ENCODE measurements around the gene SSH3.

The SSH3 gene

DNA sequence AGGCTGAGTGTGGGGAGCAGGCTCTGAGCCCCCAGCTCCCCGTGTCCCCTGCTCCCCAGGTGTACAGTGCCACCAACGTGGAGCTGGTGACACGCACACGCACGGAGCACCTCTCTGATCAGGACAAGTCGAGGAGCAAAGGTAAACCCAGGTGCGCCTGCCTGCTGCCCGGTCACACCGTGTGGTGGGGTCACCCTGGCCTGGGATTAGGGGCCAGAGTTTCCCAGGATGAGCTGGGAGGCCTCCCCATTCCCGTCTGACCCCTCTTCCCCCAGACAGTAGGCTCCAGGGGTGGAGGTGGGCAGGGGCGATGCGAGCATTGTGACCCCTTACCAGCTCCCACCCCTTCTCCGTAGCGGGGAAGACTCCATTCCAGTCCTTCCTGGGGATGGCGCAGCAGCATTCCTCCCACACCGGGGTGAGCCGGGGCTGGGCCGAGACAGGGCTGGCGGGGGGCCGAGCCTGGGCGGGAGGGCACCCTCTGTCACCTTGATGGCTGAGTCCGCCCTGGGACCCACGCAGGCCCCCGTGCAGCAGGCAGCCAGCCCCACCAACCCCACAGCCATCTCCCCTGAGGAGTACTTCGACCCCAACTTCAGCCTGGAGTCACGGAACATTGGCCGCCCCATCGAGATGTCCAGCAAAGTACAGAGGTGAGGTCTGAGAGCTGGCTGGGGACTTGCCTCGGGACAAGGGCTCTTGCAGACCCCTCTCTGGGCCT, 3.7 kb upstream of the SSH3 start:
- DNase-seq, result no peak

DNA sequence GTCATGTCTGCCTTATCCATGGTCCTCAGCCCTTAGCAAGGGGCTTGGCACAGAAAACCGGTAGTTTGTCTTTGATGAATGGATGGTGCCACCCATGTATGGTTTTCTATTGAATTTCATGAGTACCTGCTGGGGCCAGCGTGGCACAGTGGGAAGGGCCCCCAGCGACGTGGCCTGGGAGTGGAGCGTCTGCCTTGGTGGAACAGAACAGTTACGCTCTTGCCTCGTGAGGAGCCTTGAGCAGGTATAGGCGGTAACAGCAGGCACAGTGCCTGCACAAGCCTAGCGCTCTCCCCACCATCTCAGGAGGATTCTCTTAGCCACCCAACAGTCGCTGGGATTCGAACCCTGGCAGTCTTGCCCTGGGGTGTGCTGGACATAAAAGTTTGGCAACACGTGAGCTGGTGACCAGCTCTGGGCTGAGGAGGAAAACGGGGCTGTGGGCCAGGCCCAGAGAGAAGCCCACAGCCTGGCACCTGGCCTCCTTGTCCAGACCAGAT, 3.0 kb upstream of the SSH3 start:
- no peak for DNase-seq

DNA sequence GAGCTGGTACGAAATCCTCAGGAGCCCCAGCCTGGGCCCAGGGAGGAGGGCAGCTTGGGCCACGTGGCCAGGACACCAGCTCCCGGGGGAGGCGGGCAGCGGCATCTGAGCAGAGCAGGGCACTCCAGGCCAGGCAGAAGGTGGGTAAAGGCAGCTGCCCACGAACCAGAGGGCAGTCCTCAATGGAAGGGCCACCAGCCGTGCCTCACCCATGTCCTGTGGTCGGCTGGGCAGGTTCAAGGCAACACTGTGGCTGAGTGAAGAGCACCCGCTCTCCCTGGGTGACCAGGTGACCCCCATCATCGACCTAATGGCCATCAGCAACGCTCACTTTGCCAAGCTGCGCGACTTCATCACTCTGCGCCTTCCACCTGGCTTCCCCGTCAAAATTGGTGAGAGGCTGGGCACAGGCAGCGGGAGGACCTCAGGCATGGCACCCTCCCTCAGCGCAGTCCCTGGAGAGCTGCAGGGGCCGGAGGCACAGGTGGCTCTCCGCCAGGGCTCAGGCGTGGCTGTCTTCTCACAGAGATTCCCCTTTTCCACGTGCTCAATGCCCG, 2.5 kb upstream of the SSH3 start:
- DNase-seq, result no peak

DNA sequence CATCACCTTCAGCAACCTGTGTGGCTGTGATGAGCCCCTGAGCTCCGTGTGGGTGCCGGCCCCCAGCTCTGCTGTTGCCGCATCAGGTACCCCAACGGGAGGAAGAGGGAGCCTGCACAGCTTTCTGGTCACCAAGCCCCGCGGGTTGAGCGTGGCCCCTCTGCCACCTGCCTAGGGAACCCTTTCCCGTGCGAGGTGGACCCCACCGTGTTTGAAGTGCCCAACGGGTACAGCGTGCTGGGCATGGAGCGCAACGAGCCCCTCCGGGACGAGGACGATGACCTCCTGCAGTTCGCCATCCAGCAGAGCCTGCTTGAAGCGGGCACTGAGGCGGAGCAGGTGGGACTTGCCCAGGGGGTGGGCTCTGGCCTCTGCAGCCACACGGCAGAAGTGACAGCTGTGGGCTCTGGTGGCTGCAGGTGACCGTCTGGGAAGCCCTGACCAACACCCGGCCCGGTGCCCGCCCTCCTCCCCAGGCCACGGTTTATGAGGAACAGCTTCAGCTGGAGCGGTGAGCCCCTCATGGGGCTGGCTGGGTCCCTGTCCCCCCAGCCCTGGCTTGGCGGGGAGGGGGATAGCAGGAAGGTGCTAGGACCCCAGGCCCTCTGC, 1.9 kb upstream of the SSH3 start:
- no peak for DNase-seq

DNA sequence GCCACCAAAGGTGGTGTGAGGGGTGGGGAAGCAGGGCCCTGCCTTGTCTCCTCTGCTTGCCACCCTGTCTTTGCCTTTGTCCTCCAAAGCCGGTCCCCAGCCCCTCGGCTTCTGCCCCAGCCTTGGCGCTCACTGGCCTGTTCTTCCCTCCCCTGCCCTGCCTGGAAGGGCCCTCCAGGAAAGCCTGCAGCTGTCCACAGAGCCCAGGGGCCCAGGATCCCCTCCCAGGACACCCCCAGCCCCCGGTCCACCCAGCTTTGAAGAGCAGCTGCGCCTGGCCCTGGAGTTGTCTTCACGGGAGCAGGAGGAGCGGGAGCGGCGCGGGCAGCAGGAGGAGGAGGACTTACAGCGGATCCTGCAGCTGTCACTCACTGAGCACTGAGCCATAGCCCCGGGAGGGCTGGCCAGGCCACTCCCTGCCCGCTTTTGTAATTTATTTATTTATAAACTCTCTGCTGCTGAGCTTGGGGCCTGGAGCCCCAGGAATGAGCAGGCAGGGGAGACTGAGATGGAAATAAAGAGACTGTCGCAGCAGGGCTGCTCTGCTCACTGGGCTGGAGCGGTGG, 1.3 kb upstream of the SSH3 start:
- DNase-seq, result no peak

DNA sequence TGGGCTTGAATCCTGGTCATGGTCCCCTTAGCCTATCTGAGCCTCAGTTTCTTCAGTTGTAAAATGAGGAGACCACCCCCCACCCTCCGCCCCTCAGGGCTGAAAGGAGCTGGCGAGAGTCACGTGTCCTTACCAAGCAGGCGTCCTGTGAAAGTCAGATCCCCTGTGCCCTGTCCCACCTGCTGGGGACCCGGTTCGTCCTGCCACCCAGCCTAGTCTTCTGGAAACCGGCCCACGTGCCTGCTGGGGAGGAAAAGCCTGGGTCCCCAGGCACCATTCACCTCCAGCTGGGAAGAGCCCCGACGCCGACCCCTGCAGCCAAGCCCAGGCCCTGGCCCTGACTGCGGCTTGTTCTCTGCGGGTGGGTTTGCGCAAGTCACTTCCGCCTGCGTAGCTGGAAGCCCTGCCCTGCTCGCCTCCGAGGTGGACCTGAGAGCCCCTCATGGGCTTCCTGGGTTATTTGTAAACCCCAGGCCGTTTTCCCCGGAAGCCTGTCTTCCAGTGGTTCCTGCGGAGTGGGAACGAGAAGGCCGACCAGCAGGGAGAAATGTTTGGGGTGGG, 679 bp upstream of the SSH3 start:
- DNase-seq, result no peak

DNA sequence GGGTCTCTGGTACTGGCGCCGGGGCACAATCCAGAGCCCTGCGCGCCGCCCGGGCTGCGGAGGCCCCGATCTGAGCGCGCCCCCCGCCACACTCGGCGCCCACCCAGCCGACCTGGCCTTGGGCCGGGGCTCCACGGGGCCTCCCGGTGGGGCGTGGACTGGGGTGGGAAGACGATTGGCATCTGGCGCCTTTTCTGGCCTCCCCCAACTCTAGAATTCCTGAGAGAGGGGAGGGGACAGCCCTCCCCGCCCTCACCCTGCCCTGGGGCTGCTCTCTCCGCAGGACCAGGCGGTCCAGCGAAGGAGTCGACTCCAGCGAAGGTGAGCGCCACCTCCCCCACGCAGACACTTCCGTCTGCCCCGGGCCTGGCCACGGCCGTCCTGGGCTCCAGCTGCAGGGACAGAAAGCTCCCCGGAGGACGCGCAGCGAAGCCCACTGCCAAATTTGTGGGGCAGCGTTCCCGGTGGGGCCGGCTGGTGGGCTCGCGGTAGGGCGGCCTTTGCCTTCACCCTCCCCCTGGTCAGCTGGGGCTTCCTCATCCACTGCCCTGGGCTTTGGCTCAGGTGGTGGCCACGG, 593 bp downstream of the SSH3 start:
- no peak for DNase-seq

DNA sequence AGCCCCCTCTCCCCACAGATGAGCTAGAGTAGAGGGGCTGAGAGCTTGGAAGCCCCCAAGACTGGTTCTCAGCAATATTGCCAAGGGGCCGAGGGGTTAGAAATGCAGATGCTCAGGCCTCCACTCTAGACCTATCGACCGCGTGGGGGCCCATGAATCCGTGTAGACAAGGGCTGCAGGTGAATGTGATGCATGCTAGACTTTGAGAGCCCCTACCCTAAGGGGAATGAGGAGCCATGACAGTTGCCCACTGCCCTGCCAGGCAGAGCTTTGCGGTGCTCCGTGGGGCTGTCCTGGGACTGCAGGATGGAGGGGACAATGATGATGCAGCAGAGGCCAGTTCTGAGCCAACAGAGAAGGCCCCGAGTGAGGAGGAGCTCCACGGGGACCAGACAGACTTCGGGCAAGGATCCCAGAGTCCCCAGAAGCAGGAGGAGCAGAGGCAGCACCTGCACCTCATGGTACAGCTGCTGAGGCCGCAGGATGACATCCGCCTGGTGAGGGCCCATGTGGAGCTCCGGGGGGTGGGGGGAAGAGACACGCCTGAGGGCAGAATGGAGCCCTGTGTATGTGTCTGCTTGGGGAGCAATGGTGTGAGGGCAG, 1.3 kb downstream of the SSH3 start:
- no peak for DNase-seq

DNA sequence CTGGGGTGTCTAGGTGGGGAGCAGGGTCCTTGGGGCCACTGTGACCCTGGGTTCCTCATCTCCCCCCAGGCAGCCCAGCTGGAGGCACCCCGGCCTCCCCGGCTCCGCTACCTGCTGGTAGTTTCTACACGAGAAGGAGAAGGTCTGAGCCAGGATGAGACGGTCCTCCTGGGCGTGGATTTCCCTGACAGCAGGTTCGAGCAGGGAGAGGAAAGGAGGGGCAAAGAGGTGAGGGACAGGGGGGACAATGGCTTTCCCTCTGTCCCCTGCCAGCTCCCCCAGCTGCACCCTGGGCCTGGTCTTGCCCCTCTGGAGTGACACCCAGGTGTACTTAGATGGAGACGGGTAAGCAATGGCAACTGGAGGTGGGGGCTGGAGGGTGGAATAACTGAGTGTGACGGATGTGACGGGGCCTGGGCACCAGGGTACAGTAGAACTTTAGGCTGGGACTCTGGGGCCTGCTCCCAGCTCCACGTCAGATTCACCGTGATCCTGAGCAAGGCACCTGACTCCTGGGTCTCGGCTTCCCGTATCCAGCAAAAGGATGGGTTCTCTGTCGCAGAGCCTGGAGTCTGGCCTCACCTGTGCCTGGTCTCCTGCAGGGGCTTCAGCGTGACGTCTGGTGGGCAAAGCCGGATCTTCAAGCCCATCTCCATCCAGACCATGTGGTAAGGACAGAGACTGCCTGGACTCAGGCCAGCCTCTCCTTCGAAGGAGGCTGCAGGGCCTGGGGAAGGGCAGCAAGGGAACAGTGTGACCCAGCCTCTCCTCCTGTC, 3.6 kb downstream of the SSH3 start:
- DNase-seq, result no peak

DNA sequence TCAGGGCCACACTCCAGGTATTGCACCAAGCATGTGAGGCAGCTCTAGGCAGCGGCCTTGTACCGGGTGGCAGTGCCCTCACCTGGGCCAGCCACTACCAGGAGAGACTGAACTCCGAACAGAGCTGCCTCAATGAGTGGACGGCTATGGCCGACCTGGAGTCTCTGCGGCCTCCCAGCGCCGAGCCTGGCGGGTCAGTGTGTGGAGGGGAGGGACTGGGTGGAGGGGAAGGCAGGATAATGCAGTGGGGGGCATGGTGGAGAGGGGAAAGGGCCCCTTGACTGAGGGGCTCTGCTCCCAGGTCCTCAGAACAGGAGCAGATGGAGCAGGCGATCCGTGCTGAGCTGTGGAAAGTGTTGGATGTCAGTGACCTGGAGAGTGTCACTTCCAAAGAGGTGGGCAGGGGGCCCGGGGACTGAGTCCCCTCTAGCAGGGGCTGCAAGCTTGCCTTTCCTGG, 4.2 kb downstream of the SSH3 start:
- no peak for DNase-seq

DNA sequence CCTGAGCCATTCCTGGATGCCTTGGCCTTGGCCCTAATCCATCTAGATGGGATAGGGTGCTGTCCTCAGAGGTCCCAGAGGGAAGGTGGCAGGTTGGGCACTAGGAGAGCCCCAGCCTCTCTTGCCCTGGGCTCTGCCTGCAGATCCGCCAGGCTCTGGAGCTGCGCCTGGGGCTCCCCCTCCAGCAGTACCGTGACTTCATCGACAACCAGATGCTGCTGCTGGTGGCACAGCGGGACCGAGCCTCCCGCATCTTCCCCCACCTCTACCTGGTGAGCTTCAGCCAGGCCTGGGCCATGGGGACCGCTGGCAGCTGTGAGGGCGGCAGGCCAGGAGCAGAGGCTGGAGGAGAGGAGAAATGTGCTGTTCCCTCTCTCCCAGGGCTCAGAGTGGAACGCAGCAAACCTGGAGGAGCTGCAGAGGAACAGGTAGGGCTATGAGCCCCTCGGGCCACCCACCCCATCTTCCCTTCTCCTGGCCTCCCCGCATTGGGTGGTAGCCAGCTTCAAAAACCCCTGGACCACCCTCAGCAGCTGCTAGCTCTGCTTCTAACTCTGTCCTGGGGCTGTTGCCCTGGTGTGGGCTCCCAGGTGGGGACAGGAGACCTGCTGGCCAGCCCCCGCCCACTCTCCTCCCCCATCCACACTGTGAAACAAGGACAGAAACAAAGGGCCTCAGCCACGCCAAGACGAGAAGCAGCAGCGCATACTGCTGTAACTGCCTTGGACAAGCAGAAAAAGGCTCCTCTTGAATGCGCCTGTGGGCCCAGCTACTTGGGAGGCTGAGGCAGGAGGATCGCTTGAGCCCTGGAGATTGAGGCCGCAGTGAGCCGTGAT, 4.9 kb downstream of the SSH3 start:
- no peak for DNase-seq

DNA sequence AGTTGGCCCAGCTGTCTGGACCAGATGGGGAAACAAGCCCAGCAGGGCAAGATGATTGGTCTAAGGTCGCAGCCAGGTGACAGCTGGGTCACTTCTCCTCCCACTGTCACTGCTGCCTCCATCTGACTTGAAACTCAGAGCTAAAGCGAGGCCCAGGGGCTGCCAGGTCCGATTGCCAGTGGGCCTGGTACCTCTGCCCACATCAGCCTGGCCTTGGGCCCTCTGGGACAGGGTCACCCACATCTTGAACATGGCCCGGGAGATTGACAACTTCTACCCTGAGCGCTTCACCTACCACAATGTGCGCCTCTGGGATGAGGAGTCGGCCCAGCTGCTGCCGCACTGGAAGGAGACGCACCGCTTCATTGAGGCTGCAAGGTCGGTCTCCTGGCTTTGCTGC, 5.8 kb downstream of the SSH3 start:
- no peak for DNase-seq

DNA sequence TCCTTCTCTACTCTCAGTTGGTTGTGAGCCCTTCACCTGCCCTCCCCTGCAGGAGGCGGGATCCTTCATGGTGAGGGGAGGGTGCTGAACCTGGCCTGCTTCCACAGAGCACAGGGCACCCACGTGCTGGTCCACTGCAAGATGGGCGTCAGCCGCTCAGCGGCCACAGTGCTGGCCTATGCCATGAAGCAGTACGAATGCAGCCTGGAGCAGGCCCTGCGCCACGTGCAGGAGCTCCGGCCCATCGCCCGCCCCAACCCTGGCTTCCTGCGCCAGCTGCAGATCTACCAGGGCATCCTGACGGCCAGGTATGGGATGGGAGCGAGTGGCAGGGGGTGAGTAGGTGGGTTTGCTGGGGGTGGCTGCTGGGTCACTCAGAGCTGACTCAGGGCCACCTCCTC, 6.3 kb downstream of the SSH3 start:
- DNase-seq, result no peak

DNA sequence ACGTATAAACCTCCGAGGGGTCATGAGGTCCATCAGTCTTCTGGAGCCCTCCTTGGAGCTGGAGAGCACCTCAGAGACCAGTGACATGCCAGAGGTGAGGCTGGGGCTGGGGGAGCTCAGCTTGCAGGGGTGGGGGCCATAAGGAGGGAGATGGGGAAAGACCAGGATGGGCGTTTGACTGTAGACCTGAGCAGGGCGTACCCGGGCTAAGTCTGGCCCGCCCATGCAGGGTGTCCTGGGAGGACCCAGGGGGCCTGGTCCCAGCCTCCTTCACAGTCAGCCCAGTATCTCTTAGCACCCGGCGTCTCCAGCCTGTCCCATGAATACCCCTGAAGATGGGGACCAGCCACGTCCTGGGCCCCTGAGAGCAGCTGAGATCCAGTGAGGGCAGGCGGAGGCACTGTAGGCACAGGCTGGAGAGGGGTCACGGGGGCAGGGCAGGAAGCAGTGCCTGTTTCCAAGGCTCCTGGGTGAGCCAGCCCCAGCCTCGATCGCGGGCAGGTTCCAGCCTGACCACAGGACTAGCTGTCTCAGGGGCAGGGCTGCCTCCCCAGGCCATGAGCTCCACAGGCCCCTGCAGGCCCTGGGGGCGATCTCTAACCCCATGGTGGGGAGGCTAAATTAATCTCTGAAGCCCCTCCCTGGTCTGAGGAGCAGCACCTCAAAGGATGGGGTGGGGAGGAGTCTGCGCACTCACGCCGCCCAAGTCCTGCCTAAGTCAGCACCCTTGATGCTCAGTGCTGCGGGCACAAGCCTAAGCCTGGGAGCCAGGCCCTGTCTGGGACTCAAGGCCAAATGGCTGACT, 7.1 kb downstream of the SSH3 start:
- no peak for DNase-seq

DNA sequence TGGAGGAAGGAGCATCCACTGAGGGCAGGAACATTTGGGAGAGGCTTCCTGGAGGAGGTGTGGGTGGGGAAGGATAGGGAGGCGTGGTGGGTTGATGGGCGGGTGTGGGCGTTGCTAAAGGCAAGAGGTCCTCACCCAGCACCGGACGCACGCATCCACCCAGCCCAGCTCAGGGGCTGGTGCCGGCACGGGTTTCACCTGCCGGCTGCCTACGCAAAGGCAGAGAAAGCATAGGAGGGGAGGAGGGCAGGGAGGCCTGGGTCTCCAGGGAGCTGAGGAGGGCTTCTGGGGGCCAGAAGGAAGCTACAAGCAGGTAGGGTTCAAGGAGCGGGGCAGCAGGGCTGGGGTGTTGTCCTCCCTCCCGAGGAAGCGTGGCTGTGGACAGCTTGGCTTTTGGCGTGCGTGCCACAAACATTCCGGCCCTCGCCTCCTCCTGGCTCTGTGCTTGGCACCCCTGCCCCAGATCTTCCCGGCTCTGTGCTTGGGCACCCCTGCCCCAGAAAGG, 7.8 kb downstream of the SSH3 start:
- no peak for DNase-seq

DNA sequence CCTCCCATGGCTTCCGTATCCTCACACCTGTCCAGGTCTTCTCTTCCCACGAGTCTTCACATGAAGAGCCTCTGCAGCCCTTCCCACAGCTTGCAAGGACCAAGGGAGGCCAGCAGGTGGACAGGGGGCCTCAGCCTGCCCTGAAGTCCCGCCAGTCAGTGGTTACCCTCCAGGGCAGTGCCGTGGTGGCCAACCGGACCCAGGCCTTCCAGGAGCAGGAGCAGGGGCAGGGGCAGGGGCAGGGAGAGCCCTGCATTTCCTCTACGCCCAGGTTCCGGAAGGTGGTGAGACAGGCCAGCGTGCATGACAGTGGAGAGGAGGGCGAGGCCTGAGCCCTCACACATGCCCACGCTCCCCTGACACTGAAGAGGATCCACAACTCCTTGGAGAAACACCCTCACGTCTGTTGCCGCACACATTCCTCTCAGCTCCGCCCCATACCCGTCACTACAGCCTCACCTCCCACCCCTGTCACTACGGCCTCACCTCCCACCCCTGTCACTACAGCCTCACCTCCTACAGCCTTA, 8.3 kb downstream of the SSH3 start:
- DNase-seq, result no peak

DNA sequence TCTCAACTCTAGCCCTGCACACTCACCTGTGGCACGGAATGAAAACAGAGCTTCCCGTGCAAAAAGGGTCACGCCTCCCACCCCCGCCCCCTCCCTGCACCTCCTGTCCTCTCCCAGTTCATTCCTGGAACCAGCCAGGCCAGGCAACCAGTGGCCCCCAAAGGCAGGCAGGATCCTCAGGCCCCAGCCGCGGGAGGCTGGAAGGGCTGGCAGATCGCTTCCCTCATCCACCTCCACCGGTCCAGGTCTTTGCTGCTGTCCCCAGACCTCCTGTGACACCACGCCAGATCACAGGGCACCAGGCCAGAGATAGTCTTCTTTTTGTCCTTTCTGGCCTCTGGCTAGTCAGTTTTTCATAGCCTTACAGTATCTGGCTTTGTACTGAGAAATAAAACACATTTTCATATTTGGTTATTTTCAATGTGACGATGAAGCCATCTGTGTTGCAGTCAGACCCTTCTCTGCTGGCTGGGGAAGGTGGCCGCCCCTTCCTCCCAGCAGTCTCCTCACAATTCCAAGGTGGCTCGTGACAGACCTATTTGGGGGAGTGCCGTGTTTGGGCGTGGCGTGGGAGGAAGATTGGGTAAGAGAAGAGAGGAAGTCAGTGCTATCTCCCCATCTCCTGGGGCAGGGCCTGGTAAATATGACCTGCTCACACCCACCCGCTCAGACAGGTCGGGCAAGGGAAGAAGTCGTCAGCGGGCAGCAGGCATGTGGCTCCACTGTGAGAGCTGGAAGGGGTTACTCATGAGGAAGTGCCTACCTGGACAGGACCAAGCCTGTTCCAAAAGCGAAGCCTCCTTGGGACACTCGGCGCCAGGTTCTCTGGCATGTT, 9.1 kb downstream of the SSH3 start:
- no peak for DNase-seq

DNA sequence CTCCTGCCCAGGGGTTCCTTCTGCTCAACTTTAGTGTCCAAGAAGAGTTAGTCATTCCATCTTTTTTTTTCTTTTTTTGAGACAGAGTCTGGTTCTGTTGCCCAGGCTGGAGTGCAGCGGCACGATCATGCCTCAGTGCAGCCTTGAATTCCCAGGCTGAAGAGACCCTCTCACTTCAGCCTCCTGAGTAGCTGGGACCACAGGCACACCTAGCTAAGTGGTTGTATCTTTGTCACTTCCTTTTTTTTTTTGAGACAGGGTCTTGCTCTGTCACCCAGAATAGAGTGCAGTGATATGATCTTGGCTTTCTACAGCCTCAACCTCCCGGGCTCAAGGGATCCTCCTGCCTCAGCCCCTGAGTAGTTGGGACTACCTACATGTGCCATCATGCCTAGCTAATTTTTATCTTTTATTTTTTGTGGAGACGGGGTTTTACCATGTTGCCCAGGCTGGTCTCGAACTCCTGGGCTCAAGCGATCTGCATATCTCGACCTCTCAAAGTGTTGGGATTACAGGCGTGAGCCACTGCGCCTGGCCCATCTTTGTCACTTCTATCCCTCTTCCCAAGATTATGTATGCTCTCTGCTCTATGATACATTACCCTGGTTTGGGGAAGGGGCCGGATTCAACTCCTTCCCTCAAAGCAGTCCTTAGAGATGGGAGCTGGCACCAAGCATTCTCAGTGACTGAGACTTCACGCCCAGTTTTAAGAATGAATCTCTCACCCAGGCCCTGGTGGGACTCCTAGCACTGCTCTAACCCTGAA, 10.0 kb downstream of the SSH3 start:
- no peak for DNase-seq

Measured in activated CD8-positive, alpha-beta memory T cell treated with anti-CD3 and anti-CD28 coated beads, Interleukin-2, amount 50 U/mL, for 48 hours (primary cell).